ENCODE measurements around the gene PKD1. TPM values are rescaled to one million over a fixed set of nuclear protein-coding genes. Genes with fewer than 3 reads are reported as not detected.

PKD1 gene
- total and polyA plus RNA-seq, 4 experiments from 2014 or later, result 2.3 to 126 (median 68.1) TPM

- Histone ChIP-seq H3K36me3 (ENCODE audit: insufficient read depth, low read length) (no peaks in the 10 kb centered on the region), H3K27me3 (ENCODE audit: insufficient read depth, low read length) (no peaks in the 10 kb centered on the region), H3K9me3 (ENCODE audit: control insufficient read depth in 1 of 2, low read length in 2 of 2) (no peaks in the 10 kb centered on the region), H3K4me3 (ENCODE audit: low read length in 2 of 2) (no peak overlapping the region), H3K4me1 (ENCODE audit: insufficient read depth, low read length) (no peaks in the 10 kb centered on the region), H3K27ac (ENCODE audit: low read depth, low read length) (no peak overlapping the region)
- Mint-ChIP-seq H3K36me3 (no peaks in the 10 kb centered on the region), H3K4me3 (no peak overlapping the region), H3K9me3 (no peaks in the 10 kb centered on the region), H3K27me3 (no peaks in the 10 kb centered on the region), H3K4me1 (peaks cover 0 to 1% (median 0%) of the 10 kb centered on the region in 4 donors), H3K27ac (no peak overlapping the region)
- intact Hi-C loops (cut with micrococcal nuclease), result no loop called here
- CTCF ChIA-PET (ENCODE audit: partially characterized antibody), result interaction anchor here (1.5 to 1.6 kb wide), 2 partner anchors 8 to 100 kb away, joined by 5 read pairs; partner anchors contain the start of genes NTHL1 and TSC2
- no peak for DNase-seq
- POLR2A ChIA-PET (ENCODE audit: partially characterized antibody), result no interaction called here
These were observed 95.5 kb downstream of the PKD1 start for GRCh38 chr16:2040041-2040786.

GRCh38 chr16:2039274-2040031 lies 96.2 kb downstream of the PKD1 start:
- Mint-ChIP-seq H3K9me3 (no peaks in the 10 kb centered on the region), H3K36me3 (no peaks in the 10 kb centered on the region), H3K27me3 (no peaks in the 10 kb centered on the region), H3K4me3 (no peak overlapping the region), H3K4me1 (no peaks in the 10 kb centered on the region), H3K27ac (peak overlapping the region in 1 of 7 donors; percentile 52)
- H3K4me1 ChIP-seq (ENCODE audit: insufficient read depth, low read length), result no peaks in the 10 kb centered on the region
- ChIA-PET POLR2A (ENCODE audit: partially characterized antibody) (no interaction called here), CTCF (ENCODE audit: partially characterized antibody) (interaction anchor here (1.6 kb wide), 1 partner anchor 9 kb away, joined by 5 read pairs; the partner anchor contains the start of genes NTHL1 and TSC2)
- H3K9me3 ChIP-seq (ENCODE audit: control insufficient read depth in 1 of 2, low read length in 2 of 2), result no peaks in the 10 kb centered on the region
- H3K27me3 ChIP-seq (ENCODE audit: insufficient read depth, low read length), result no peaks in the 10 kb centered on the region
- no peak overlapping the region for H3K27ac ChIP-seq (ENCODE audit: low read depth, low read length)
- intact Hi-C loops (cut with micrococcal nuclease), result no loop called here
- H3K4me3 ChIP-seq (ENCODE audit: low read length in 2 of 2), result no peak overlapping the region
- peak in 1 of 5 donors; percentile 24 for DNase-seq
- H3K36me3 ChIP-seq (ENCODE audit: insufficient read depth, low read length), result no peaks in the 10 kb centered on the region

Small RNA genes within 50 kb of the gene (microRNA-seq; reads per million reads assigned to microRNA genes)
- gene MIR1225 (ENCODE audit: borderline microRNAs expressed, borderline number of aligned reads, borderline replicate concordance) (not detected), gene MIR3180-5 (ENCODE audit: borderline microRNAs expressed, borderline number of aligned reads, borderline replicate concordance) (not detected), gene MIR4516 (ENCODE audit: borderline microRNAs expressed, borderline number of aligned reads, borderline replicate concordance) (not detected), gene MIR6511B1 (ENCODE audit: borderline microRNAs expressed, borderline number of aligned reads, borderline replicate concordance) (not detected)

Other genes with a start within 250 kb of the PKD1 start
- gene HS3ST6, start 217.5 kb downstream of the PKD1 start, total RNA-seq, result not detected
- gene HS3ST6, start 217.5 kb downstream of the PKD1 start, polyA plus RNA-seq, result not detected
- 10 to 100 TPM in 1 of 2 experiments, 1 to 10 TPM in 1; 9.3 to 10.6 TPM for gene MSRB1, start 192.7 kb downstream of the PKD1 start, total RNA-seq
- gene MSRB1, start 192.7 kb downstream of the PKD1 start, polyA plus RNA-seq, result 10 to 100 TPM; 20.4 to 30.5 TPM
- not detected for gene RPL3L, start 181.2 kb downstream of the PKD1 start, total RNA-seq
- gene RPL3L, start 181.2 kb downstream of the PKD1 start, polyA plus RNA-seq, result not detected
- gene NDUFB10, start 176.4 kb downstream of the PKD1 start, total RNA-seq, result 10 to 100 TPM; 76.5 to 86.2 TPM
- gene NDUFB10, start 176.4 kb downstream of the PKD1 start, polyA plus RNA-seq, result 100 to 1,000 TPM; 205 to 223 TPM
- 1,000 to 10,000 TPM; 2,828 to 2,894 TPM for gene RPS2, start 171.1 kb downstream of the PKD1 start, total RNA-seq
- gene RPS2, start 171.1 kb downstream of the PKD1 start, polyA plus RNA-seq, result 1,000 to 10,000 TPM; 6,382 to 6,826 TPM
- gene RNF151, start 169.0 kb downstream of the PKD1 start, total RNA-seq, result not detected
- gene RNF151, start 169.0 kb downstream of the PKD1 start, polyA plus RNA-seq, result not detected
- gene TBL3, start 163.8 kb downstream of the PKD1 start, total RNA-seq, result 10 to 100 TPM; 33.2 to 35.0 TPM
- gene TBL3, start 163.8 kb downstream of the PKD1 start, polyA plus RNA-seq, result 10 to 100 TPM; 44.1 to 47.6 TPM
- gene NOXO1, start 154.4 kb downstream of the PKD1 start, total RNA-seq, result under 1 TPM; 0.47 to 0.84 TPM
- under 1 TPM; 0.50 to 0.54 TPM for gene NOXO1, start 154.4 kb downstream of the PKD1 start, polyA plus RNA-seq
- 10 to 100 TPM; 19.6 to 22.6 TPM for gene GFER, start 151.7 kb downstream of the PKD1 start, total RNA-seq
- gene GFER, start 151.7 kb downstream of the PKD1 start, polyA plus RNA-seq, result 10 to 100 TPM; 32.2 to 35.7 TPM
- 1 to 10 TPM; 1.6 TPM for gene SYNGR3, start 145.9 kb downstream of the PKD1 start, total RNA-seq
- gene SYNGR3, start 145.9 kb downstream of the PKD1 start, polyA plus RNA-seq, result 1 to 10 TPM in 1 of 2 donors, under 1 TPM in 1; 0.50 to 2.2 TPM
- gene ZNF598, start 126.1 kb downstream of the PKD1 start, total RNA-seq, result 10 to 100 TPM; 48.5 to 49.8 TPM
- 10 to 100 TPM in 1 of 2 donors, 1 to 10 TPM in 1; 3.1 to 10.0 TPM for gene ZNF598, start 126.1 kb downstream of the PKD1 start, polyA plus RNA-seq
- not detected for gene NPW, start 116.1 kb downstream of the PKD1 start, total RNA-seq
- gene NPW, start 116.1 kb downstream of the PKD1 start, polyA plus RNA-seq, result not detected
- 1 to 10 TPM; 1.7 to 2.1 TPM for gene NHERF2, start 109.0 kb downstream of the PKD1 start, total RNA-seq
- gene NHERF2, start 109.0 kb downstream of the PKD1 start, polyA plus RNA-seq, result under 1 TPM; 0.16 to 0.40 TPM
- gene NTHL1, start 88.1 kb downstream of the PKD1 start, total RNA-seq, result 10 to 100 TPM in 1 of 2 experiments, 1 to 10 TPM in 1; 9.3 to 12.0 TPM
- gene NTHL1, start 88.1 kb downstream of the PKD1 start, polyA plus RNA-seq, result 10 to 100 TPM; 13.5 to 20.1 TPM
- gene TSC2, start 87.9 kb downstream of the PKD1 start, total RNA-seq, result 100 to 1,000 TPM; 157 to 177 TPM
- gene TSC2, start 87.9 kb downstream of the PKD1 start, polyA plus RNA-seq, result 10 to 100 TPM; 20.7 to 50.8 TPM
- gene RAB26, start 12.7 kb upstream of the PKD1 start, total RNA-seq, result under 1 TPM in 1 of 2 experiments, not detected in 1; 0.44 TPM
- under 1 TPM; 0.52 to 0.77 TPM for gene RAB26, start 12.7 kb upstream of the PKD1 start, polyA plus RNA-seq
- gene TRAF7, start 19.9 kb upstream of the PKD1 start, total RNA-seq, result 10 to 100 TPM; 40.9 to 41.9 TPM
- gene TRAF7, start 19.9 kb upstream of the PKD1 start, polyA plus RNA-seq, result 1 to 10 TPM; 1.9 to 8.9 TPM
- gene CASKIN1, start 60.7 kb upstream of the PKD1 start, total RNA-seq, result not detected
- not detected for gene CASKIN1, start 60.7 kb upstream of the PKD1 start, polyA plus RNA-seq
- 10 to 100 TPM; 28.1 to 31.1 TPM for gene MLST8, start 69.6 kb upstream of the PKD1 start, total RNA-seq
- gene MLST8, start 69.6 kb upstream of the PKD1 start, polyA plus RNA-seq, result 10 to 100 TPM; 27.4 to 34.7 TPM
- 10 to 100 TPM; 32.4 to 33.4 TPM for gene BRICD5, start 75.0 kb upstream of the PKD1 start, total RNA-seq
- gene BRICD5, start 75.0 kb upstream of the PKD1 start, polyA plus RNA-seq, result under 1 TPM in 1 of 2 donors, not detected in 1; 0.39 TPM
- gene PGP, start 78.9 kb upstream of the PKD1 start, total RNA-seq, result 10 to 100 TPM; 26.5 to 27.3 TPM
- 10 to 100 TPM in 1 of 2 donors, 1 to 10 TPM in 1; 7.8 to 12.8 TPM for gene PGP, start 78.9 kb upstream of the PKD1 start, polyA plus RNA-seq
- 10 to 100 TPM; 46.5 to 49.7 TPM for gene E4F1, start 87.7 kb upstream of the PKD1 start, total RNA-seq
- 10 to 100 TPM in 1 of 2 donors, 1 to 10 TPM in 1; 6.7 to 20.9 TPM for gene E4F1, start 87.7 kb upstream of the PKD1 start, polyA plus RNA-seq
- gene DNASE1L2, start 100.5 kb upstream of the PKD1 start, total RNA-seq, result 1 to 10 TPM; 3.9 to 4.8 TPM
- gene DNASE1L2, start 100.5 kb upstream of the PKD1 start, polyA plus RNA-seq, result not detected
- 10 to 100 TPM; 33.0 to 36.6 TPM for gene ECI1, start 115.7 kb upstream of the PKD1 start, total RNA-seq
- gene ECI1, start 115.7 kb upstream of the PKD1 start, polyA plus RNA-seq, result 10 to 100 TPM; 45.4 to 51.1 TPM
- gene RNPS1, start 132.2 kb upstream of the PKD1 start, total RNA-seq, result 100 to 1,000 TPM; 151 to 152 TPM
- gene RNPS1, start 132.2 kb upstream of the PKD1 start, polyA plus RNA-seq, result 100 to 1,000 TPM; 265 to 267 TPM
- gene ABCA3, start 204.8 kb upstream of the PKD1 start, total RNA-seq, result 10 to 100 TPM in 1 of 2 experiments, 1 to 10 TPM in 1; 8.5 to 12.7 TPM
- gene ABCA3, start 204.8 kb upstream of the PKD1 start, polyA plus RNA-seq, result 1 to 10 TPM; 1.7 to 4.5 TPM

All from CD4-positive, alpha-beta memory T cell (primary cell).